Mucosa of descending colon (tissue), 3 donors: ENCODE results near the gene AP1G2. TPM values are rescaled to one million over a fixed set of nuclear protein-coding genes. Genes with fewer than 3 reads are reported as not detected.

Experiments used
- ATAC-seq: fragments of 200-7000 bp; cut with Tn5 transposase; one replicate; pipeline ENCODE4 v1.9.1; 2020; ENCODE audit warnings: mild to moderate bottlenecking, moderate library complexity
- DNase-seq, 3 donors: peaks; one replicate each; pipeline ENCODE4 v3.0.0-alpha.2; 2020
- H3K36me3 ChIP-seq: fragments of 200-600 bp; one replicate; pipeline ENCODE4 v1.8.0; 2021; ENCODE audit warnings: low read depth, mild to moderate bottlenecking
- H3K4me1 ChIP-seq: fragments of 200-600 bp; one replicate; pipeline ENCODE4 v1.8.0; 2021; ENCODE audit warnings: low read depth, mild to moderate bottlenecking
- H3K4me3 ChIP-seq: fragments of 200-600 bp; one replicate; pipeline ENCODE4 v1.8.0; 2021; ENCODE audit warnings: mild to moderate bottlenecking
- H3K9me3 ChIP-seq: fragments of 200-600 bp; one replicate; pipeline ENCODE4 v1.8.0; 2021; ENCODE audit warnings: mild to moderate bottlenecking
- CTCF ChIP-seq: fragments of 200-600 bp; IDR thresholded peaks from one replicate; pipeline ENCODE4 v1.8.0; 2022; ENCODE audit warnings: antibody characterized with exemption, mild to moderate bottlenecking
- intact Hi-C, 2 donors: fragments of 100-400 bp; cut with DNase I in 1 of 2; cut with micrococcal nuclease in 1 of 2; formaldehyde crosslinking; loops; one replicate each; pipeline versions ENCODE4 v1.11.0 to v1.11.1; 2022; cut with DNase I, micrococcal nuclease
- total RNA-seq, 3 donors: library from RNA; stranded (reverse); fragmentation: NEBNext Ultra II Directional in 2 of 3; extraction: Animal tissue kit (Norgen Biotek cat#: 25700) in 2 of 3; gene quantifications; one replicate each; pipeline versions ENCODE4 v1.2.1 to v1.2.4, GENCODE V29; 2021 to 2023
- donor health status: DM: no; HTN: no; CAD: no; lungs with moderate emphysema.
- donor health status: DM: no; HTN: no; CAD: no.
- donor health status: DM: no; HTN: yes; CAD: no.

AP1G2 gene
- total RNA-seq, 3 donors from 2014 or later = 95.4 to 271 (median 122) TPM

GRCh38 chr14:23558346-23559009, 9.1 kb downstream of the AP1G2 start:
- no peak for ATAC-seq
- no peak for DNase-seq
- Histone ChIP-seq H3K4me1 (peaks cover 20% of the 10 kb centered on the region), H3K36me3 (peaks cover 4% of the 10 kb centered on the region), H3K4me3 (no peak overlapping the region), H3K9me3 (no peaks in the 10 kb centered on the region)
- no peak for TF ChIP-seq CTCF
- intact Hi-C loops = no loop called here

- no peaks in the 10 kb centered on the region for H3K9me3 ChIP-seq
- peaks cover 20% of the 10 kb centered on the region for H3K4me1 ChIP-seq
- DNase-seq (no peak), ATAC-seq (no peak)
- intact Hi-C loops = no loop called here
- peaks cover 4% of the 10 kb centered on the region for H3K36me3 ChIP-seq
- TF ChIP-seq CTCF = no peak
- H3K4me3 ChIP-seq = no peak overlapping the region
Observed at GRCh38 chr14:23557946-23558345, 9.6 kb downstream of the AP1G2 start.

GRCh38 chr14:23557521-23557920, 10.1 kb downstream of the AP1G2 start:
- Histone ChIP-seq H3K36me3 (peaks cover 4% of the 10 kb centered on the region), H3K4me3 (no peak overlapping the region), H3K4me1 (peaks cover 20% of the 10 kb centered on the region), H3K9me3 (no peaks in the 10 kb centered on the region)
- ATAC-seq (no peak), DNase-seq (no peak)
- intact Hi-C loops = no loop called here
- TF ChIP-seq CTCF = no peak

- no peak for DNase-seq
- H3K4me3 ChIP-seq = no peak overlapping the region
Observed at GRCh38 chr14:23556700-23557440, 10.7 kb downstream of the AP1G2 start.

More at GRCh38 chr14:23556700-23557440, 10.7 kb downstream of the AP1G2 start:
- TF ChIP-seq CTCF = no peak
- peak; percentile 8 for ATAC-seq
- peaks cover 4% of the 10 kb centered on the region for H3K36me3 ChIP-seq
- intact Hi-C loops = no loop called here
- peaks cover 22% of the 10 kb centered on the region for H3K4me1 ChIP-seq
- no peaks in the 10 kb centered on the region for H3K9me3 ChIP-seq
